GM10847 (cell line): ENCODE measurements around the gene CYRIA.

Source experiments
- POLR2A ChIP-seq: IDR thresholded peaks from 2 replicates; pipeline ENCODE4 v1.6.1; 2011; ENCODE audit not compliant: insufficient read length; ENCODE audit errors: extremely low read depth

Gene CYRIA

DNA sequence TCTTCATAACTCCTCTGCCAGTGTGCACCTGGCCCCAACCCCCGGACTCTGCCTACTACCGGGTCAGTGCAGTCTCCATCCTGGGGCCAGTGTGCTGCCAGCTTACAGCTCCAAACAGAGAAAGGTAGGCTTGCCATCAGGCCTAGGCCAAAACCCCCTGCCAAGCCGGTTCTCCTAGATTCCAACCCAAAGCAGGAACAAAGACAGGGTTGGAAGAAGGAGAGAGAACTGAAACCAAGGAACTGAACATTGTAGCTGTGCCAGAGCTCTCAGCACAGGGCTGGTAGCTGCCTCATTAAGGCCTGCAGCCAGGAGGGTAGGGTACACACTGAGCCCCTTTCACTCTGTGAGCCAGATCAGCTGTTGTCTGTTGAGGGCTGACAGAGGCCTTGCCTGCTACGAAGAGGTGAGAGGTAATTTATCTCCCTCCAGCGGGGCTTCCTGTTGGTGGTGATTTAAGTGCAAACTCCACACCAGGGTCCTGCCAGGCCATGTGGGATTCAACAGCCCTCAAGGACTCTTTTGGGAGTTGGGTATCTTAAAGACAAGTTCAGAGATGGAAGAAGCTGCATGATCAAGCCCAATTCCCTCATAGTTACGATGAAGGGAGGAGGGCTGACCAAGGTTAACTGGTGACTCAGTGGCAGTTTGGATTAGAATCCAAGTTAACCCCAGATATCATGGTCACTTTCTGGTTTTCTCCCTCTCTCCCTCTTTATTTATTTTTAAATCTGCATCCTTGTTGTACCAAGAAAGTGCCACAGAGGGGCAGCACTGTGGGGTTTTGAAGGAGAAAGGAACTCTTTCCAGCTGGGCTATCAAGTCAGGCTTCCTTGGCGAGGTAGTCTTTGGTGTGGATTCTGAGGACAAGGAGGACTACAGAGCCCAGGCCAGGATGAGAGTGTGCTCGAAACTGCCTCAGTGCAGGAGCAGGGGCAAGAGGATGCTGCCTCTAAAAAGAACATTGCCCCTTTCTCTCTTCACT lies 48.1 kb downstream of the CYRIA start:
- no peak for TF ChIP-seq POLR2A
